Mucosa of descending colon (tissue), 3 donors: ENCODE measurements around the gene ALG3. TPM values are rescaled to one million over a fixed set of nuclear protein-coding genes. Genes with fewer than 3 reads are reported as not detected.

Source experiments
- ATAC-seq: fragments of 200-7000 bp; cut with Tn5 transposase; one replicate; pipeline ENCODE4 v1.9.1; 2020; ENCODE audit warnings: mild to moderate bottlenecking, moderate library complexity
- DNase-seq, 3 donors: peaks; one replicate each; pipeline ENCODE4 v3.0.0-alpha.2; 2020
- H3K36me3 ChIP-seq: fragments of 200-600 bp; one replicate; pipeline ENCODE4 v1.8.0; 2021; ENCODE audit warnings: low read depth, mild to moderate bottlenecking
- H3K4me1 ChIP-seq: fragments of 200-600 bp; one replicate; pipeline ENCODE4 v1.8.0; 2021; ENCODE audit warnings: low read depth, mild to moderate bottlenecking
- H3K4me3 ChIP-seq: fragments of 200-600 bp; one replicate; pipeline ENCODE4 v1.8.0; 2021; ENCODE audit warnings: mild to moderate bottlenecking
- H3K9me3 ChIP-seq: fragments of 200-600 bp; one replicate; pipeline ENCODE4 v1.8.0; 2021; ENCODE audit warnings: mild to moderate bottlenecking
- CTCF ChIP-seq: fragments of 200-600 bp; IDR thresholded peaks from one replicate; pipeline ENCODE4 v1.8.0; 2022; ENCODE audit warnings: antibody characterized with exemption, mild to moderate bottlenecking
- intact Hi-C, 2 donors: fragments of 100-400 bp; cut with DNase I in 1 of 2; cut with micrococcal nuclease in 1 of 2; formaldehyde crosslinking; loops; one replicate each; pipeline versions ENCODE4 v1.11.0 to v1.11.1; 2022; cut with DNase I, micrococcal nuclease
- total RNA-seq, 3 donors: library from RNA; stranded (reverse); fragmentation: NEBNext Ultra II Directional in 2 of 3; extraction: Animal tissue kit (Norgen Biotek cat#: 25700) in 2 of 3; gene quantifications; one replicate each; pipeline versions ENCODE4 v1.2.1 to v1.2.4, GENCODE V29; 2021 to 2023
- donor health status: DM: no; HTN: no; CAD: no; lungs with moderate emphysema.
- donor health status: DM: no; HTN: no; CAD: no.
- donor health status: DM: no; HTN: yes; CAD: no.

Gene ALG3
- total RNA-seq, 3 donors from 2014 or later = 30.8 to 39.9 (median 34.5) TPM

DNA sequence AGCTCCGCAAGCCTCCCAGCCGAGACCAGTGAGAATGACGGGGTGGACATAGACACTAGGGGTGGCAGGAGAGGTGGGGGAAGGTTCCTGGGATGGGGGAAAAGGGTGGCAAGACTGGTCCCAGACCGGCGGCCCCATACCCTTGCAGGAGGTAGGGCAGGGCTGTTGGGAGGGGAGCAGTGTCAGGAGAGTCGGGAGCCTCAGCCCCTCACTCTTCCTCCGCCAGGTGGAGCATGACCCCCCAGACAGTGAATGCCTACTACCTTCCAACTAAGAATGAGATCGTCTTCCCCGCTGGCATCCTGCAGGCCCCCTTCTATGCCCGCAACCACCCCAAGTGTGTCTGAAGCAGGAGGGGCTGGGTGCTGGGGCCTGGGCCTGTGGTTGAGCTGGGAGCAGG is 41.6 kb upstream of the ALG3 start:
- H3K4me1 ChIP-seq = no peaks in the 10 kb centered on the region
- no peak overlapping the region for H3K4me3 ChIP-seq
- DNase-seq = no peak
- no peaks in the 10 kb centered on the region for H3K9me3 ChIP-seq
- no peaks in the 10 kb centered on the region for H3K36me3 ChIP-seq
- ATAC-seq = no peak
- TF ChIP-seq CTCF = no peak
- intact Hi-C loops = no loop called here

- H3K9me3 ChIP-seq = no peaks in the 10 kb centered on the region
- no peak overlapping the region for H3K4me3 ChIP-seq
- DNase-seq (peak in 2 of 3 donors; percentile 56 to 73), ATAC-seq (peak; percentile 73)
- no peaks in the 10 kb centered on the region for H3K4me1 ChIP-seq
- peak; percentile 28 for TF ChIP-seq CTCF
- intact Hi-C loops = loop anchor here in 1 of 2 donors (10.0 kb wide), 1 partner anchor 395 kb away; no protein-coding TSS in a partner anchor
- no peaks in the 10 kb centered on the region for H3K36me3 ChIP-seq
These were observed 40.7 kb upstream of the ALG3 start for GRCh38 chr3:184289426-184289938.

- ATAC-seq = peak; percentile 71
- no peaks in the 10 kb centered on the region for H3K9me3 ChIP-seq
- H3K36me3 ChIP-seq = no peaks in the 10 kb centered on the region
- peak in 1 of 3 donors; percentile 27 for DNase-seq
- H3K4me1 ChIP-seq = no peaks in the 10 kb centered on the region
- TF ChIP-seq CTCF = no peak
- intact Hi-C loops = loop anchor here in 1 of 2 donors (10.0 kb wide), 1 partner anchor 390 kb away; no protein-coding TSS in a partner anchor
- no peak overlapping the region for H3K4me3 ChIP-seq
These were observed 35.9 kb upstream of the ALG3 start for GRCh38 chr3:184284696-184285095.

DNA sequence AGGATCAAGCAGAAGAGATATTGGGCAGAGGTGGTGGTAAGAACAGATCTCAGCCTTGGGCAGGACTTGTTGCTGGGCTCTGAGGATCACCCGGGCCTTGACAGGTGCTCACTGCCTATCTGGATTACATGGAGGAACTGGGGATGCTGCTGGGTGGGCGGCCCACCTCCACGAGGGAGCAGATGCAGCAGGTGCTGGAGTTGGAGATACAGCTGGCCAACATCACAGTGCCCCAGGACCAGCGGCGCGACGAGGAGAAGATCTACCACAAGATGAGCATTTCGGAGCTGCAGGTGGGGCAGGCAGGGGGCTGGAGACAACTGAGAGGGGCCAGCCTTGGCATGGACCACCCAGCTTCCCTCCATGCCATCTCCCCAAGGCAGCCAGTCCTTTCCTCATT is 34.9 kb upstream of the ALG3 start:
- H3K9me3 ChIP-seq = no peaks in the 10 kb centered on the region
- no peak overlapping the region for H3K4me3 ChIP-seq
- ATAC-seq (no peak), DNase-seq (no peak)
- H3K4me1 ChIP-seq = no peaks in the 10 kb centered on the region
- intact Hi-C loops = loop anchor here in 1 of 2 donors (10.0 kb wide), 1 partner anchor 389 kb away; no protein-coding TSS in a partner anchor
- no peak for TF ChIP-seq CTCF
- no peaks in the 10 kb centered on the region for H3K36me3 ChIP-seq

- no peak for DNase-seq
- no peak for TF ChIP-seq CTCF
- H3K9me3 ChIP-seq = no peaks in the 10 kb centered on the region
- H3K4me1 ChIP-seq = no peaks in the 10 kb centered on the region
- no peak overlapping the region for H3K4me3 ChIP-seq
- H3K36me3 ChIP-seq = no peaks in the 10 kb centered on the region
- intact Hi-C loops = loop anchor here in 1 of 2 donors (10.0 kb wide), 1 partner anchor 388 kb away; no protein-coding TSS in a partner anchor
- ATAC-seq = no peak
These were observed 34.2 kb upstream of the ALG3 start for GRCh38 chr3:184282941-184283340.

DNA sequence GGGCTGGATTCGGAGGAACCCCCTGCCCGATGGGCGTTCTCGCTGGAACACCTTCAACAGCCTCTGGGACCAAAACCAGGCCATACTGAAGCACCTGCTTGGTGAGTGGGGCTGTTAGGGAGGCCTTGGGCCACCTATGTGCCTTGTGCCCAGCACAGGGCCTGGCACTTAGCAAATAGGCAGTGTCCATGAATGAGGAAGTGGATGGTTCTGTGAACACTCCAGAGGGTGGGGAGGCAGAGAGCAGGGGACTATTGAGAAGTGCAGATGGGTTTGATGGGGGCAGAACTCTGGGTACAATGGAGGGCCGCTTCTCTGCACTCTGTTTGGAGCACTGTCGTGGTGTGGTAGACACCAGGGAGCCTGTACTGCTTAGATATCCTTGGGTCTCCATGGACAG is 28.6 kb upstream of the ALG3 start:
- Histone ChIP-seq H3K36me3 (no peaks in the 10 kb centered on the region), H3K9me3 (no peaks in the 10 kb centered on the region), H3K4me1 (no peaks in the 10 kb centered on the region), H3K4me3 (no peak overlapping the region)
- intact Hi-C loops = no loop called here
- DNase-seq (no peak), ATAC-seq (no peak)
- no peak for TF ChIP-seq CTCF
